Stimulated activated CD8-positive, alpha-beta memory T cell treated with anti-CD3 and anti-CD28 coated beads, Interleukin-4, amount 100 ng/mL, for 1 hour (primary cell): Measurements from ENCODE around the gene TMA16.
"Not testable (repeated sequence)": the region's sequence is repeated elsewhere in the genome, so short reads cannot be mapped to it uniquely, and the experiment has no call there.

Experiments used
- DNase-seq, 2 donors: peaks; one replicate each; pipeline ENCODE4 v3.0.0-alpha.2; 2020; ENCODE audit warnings: low read depth in 2 of 2, low spot score in 1 of 2

The TMA16 gene

DNA sequence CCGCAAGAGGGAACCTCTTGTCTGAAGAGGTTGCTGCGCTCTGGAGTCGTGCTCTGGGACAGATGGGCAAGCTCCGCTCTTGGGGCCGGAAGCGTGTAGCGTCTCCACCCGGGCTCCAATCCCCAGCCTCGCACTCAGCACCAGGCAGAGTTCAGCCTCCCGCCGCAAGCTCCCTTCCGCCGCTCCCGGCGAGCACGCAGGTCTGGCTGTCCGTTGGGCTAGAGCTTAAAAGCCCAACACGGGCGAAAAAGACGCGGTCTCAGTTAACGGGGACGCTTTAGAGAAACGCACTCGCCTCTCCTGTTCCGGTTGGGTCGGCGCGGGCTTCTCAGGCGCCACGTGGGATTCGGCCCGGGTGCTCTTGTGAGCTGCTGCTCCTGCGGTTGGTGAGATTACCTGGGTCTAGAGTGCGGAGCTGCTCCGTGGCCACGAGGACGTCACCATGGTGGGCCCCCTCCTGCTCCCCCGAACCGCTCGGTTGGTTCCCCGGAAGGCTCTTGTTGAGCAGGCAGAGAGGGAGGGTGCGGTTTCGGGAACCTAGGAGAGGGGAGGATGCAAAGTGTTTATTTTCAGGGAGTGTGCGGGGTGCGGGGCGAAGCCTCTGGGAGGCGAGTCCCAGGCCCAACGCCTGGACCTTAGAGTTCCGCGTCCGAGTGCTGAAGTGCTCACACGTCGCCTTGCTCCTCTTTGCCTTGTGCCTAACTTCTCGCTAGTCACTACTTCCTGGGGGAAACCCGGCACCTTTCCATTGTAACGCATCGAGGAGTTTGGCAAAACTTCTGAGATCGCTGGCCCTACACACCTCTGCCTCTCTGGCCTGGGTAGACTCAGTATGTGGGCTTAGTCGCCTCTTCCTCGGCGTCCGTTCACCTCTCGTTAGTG is at the start of gene TMA16:
Gene TMA16, plus strand, starts transcription at position 331 of the 882 bp plus-strand sequence. Its CDS starts 112 bp downstream, at position 443.
- peak; percentile 40 to 50 for DNase-seq

- not testable (repeated sequence) for DNase-seq
Measured at GRCh38 chr4:163447023-163447422, 47.5 kb upstream of the TMA16 start.

GRCh38 chr4:163447481-163447880 is 47.0 kb upstream of the TMA16 start:
- no peak for DNase-seq

- no peak for DNase-seq
Measured at GRCh38 chr4:163448540-163449203, 45.8 kb upstream of the TMA16 start.

DNA sequence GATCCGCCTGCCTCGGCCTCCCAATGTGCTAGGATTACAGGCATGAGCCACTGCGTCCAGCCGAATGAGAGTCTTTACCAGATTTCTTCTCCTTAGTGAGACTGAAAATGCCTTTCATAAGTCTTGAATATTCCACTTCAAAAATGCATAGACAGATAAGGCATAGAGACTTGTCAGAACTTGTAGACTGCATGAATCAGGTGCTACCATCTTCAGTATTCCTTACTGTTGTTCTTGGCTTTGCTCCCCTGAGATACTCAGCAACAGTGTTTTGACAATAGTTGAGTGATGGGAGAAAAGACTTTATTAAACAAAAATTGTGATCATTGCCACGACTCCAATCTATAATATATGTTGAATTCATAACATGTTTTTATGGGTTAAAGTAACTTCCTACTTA is 31.9 kb upstream of the TMA16 start:
- no peak for DNase-seq

DNA sequence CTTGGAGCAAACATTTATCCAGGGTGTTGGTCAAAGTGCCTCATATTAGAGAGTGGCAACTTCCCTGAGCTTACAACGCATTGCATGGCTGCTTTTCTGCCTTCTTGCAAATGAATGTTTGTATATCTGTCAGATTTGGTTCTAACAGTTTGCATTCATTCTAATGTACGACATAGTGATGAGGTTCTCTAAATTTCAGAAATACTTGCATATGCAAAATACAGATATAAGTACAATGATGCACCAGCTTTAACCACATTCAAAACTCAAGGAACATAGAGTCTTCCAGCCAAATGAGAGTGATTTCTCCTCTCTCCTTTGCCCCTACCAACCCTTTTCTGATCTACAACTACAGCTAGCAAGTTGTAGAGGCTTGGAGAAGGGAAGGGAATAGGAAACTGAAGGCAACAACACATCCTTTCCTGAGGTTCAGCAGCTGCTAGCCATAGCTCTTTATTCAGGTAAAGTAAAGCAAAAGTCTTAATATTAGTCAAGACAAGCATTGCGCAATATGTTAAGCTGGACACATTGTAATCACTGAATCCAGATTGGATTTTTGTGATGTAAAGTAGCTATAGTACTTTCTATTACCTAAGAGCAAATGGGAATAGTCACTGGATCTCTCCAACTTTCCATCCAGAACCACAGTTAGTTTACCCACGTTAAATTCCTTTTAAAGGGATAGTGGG is 27.3 kb upstream of the TMA16 start:
- DNase-seq = no peak

- no peak for DNase-seq
Measured at GRCh38 chr4:163470391-163470790, 24.1 kb upstream of the TMA16 start.

DNA sequence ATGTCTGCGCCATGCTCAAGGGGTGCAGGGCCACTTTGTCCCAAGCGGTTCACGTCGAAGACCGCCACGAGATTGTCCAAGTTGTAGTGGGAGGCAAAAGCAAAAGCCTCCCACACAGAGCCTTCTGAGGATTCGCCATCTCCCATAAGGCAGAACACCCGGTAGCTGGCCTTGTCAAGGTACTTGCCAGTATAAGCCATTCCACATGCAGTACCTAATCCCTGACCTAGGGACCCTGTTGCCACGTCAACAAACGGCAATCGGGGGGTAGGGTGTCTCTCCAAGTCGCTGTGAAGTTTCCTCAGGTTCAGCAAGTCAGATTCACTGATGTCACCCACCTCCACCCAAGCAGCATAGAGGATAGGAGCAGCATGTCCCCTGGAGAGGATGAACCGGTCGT is 21.4 kb upstream of the TMA16 start:
- no peak for DNase-seq

DNA sequence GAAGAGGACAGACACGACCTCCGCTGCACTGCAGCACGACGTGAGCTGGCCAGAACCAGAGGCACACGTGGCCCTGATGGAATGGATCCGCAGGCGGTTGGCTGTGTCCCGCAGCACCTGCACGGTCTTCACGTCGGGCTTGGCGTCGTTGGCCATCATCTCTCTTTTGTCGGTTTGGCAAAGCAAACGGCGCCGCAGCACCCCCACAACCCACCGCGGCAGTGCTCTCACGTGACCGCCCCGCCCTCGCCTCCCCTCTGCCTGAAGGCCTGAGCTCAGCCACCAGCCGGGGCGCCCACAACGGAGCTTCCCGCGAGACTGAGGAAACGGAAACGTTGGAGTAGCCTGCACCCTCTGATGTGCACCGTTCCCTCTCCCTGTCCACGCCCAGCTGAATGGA is 20.9 kb upstream of the TMA16 start, which contains the start of gene TKTL2:
Gene TKTL2, minus strand, starts transcription at position 179 of the 400 bp plus-strand sequence. Its CDS starts 20 bp downstream, at position 159.
- DNase-seq = no peak

GRCh38 chr4:163474027-163474426 is 20.5 kb upstream of the TMA16 start:
- DNase-seq = no peak

GRCh38 chr4:163476761-163477438 is 17.6 kb upstream of the TMA16 start:
- no peak for DNase-seq

DNA sequence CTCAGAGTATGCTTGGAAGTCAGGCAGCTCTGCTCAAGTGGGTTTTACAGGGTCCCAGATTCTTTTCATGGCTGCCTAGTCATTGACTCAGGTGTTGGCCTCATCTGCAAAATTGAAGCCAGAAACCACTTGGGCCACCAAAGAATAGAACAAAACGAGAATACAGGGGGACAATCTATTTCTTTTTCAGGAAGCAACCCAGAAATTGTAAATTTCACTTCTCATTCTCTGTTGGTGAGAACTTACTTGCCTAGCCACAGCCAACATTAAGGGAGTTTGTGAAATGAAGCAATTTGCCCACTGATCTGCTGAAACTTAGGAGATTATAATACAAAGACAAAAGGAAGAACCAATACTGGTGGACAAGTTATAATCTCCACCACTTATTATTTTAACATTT is 12.3 kb upstream of the TMA16 start:
- no peak for DNase-seq

DNA sequence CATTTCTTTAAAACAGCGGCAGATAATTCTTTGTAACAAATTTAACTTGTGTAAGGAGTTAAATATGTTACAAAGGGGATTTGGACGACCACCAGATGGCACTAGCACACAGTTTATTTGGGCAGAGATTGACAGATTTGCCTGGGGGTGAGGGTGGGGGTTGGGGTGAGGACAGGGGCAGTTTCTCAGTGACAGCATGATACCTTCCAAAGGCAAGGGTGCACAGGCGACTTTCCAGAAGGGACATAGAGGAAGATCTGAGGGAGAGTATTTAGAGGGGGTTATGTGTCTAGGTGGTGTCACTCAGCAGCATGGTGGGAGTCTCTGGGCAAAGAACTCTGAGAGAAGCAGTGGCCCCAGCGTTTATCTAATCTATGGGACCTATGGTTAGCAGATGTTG is 9.6 kb upstream of the TMA16 start:
- DNase-seq = peak; percentile 30 to 37

DNA sequence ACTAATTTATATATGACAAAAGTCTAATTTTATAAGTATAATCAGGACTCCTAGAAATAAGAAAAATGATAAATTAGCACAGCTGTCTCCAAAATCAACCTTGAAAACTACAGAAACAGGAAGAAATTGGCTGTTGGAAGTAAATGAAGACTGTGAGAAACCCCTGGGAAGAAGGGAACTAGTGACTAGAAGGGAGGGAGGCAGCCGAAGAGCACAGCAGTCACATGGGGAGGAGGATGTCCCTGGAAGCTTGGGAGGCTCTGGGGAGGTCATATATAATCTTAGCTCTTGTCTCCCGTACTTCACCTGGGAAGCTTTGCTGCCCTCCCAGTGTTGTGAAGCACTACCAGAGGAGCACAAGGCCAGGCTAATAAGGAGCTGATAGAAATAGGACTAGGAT is 8.9 kb upstream of the TMA16 start:
- no peak for DNase-seq

GRCh38 chr4:163486321-163486720 is 8.2 kb upstream of the TMA16 start:
- no peak for DNase-seq

DNA sequence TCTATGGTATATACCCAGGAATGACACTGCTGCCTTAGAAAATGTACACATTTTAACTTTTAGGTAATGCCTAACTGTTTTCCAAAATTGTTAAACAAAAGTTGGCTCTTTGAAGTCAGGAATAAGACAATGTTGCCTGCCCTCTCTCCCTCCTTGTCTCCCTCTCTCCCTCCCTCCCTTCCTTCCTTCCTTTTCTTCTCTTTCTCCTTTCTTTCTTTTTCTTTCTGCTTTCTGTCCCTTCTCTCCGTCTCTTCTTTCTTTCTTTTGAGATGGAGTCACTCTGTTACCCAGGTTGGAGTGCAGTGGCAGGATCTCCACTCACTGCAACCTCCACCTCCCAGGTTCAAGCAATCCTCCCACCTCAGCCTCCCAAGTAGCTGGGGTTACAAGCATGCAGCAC is 4.6 kb upstream of the TMA16 start:
- no peak for DNase-seq

DNA sequence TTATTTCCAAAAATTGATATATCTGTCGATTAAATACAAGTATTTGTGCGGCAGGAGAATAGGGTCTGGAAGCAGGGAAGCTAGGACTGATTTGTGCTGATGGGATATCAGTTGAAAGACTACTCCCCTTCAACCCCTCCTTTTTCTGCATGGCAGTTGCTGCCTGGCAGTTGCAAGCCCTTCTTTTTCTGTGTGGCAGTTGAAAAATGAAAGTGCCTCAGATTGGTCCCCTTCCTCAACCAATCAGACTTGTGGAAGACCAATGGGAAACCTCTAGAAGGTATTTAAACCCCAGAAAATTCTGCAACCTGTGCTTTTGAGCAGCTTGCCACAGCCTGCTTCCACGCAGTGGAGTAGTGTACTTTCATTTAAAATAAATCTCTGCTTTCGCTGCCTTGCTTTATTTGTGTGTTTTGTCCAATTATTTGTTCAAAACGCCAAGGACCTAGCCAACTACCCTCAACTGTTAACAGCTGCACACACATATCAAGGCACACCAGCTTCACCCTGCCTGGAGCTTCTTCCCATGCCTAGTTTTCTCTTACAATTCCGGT is 1.5 kb upstream of the TMA16 start:
- no peak for DNase-seq

DNA sequence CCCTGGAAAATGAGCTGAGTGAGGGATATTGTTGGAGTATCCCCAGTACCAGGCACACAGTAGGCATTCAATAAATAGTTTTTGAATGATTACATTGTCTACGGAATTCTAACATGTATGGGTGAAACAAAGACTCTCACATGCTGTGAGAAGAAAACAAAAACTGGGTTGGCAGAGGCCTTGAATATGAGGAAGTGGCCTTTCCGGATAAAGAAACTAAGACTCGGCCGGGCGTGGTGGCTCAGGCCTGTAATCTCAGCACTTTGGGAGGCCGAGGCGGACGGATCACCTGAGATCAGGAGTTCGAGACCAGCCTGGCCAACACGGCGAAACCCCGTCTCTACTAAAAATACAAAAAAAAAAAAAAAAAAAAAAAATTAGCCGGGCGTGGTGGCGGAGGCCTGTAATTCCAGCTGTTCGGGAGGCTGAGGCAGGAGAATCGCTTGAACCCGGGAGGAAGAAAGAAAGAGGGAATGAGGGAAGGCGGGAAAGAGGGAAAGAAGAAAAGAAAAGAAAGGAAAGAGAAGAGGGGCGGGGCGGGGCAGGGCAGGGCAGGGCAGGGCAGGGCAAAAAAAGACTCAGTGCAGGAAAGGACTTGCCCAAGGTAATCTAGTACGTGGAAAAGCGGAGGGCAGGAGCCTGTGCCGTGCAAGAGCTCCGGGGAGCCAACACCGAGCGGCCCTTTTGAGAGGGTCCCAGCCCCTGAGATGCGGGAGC is 689 bp upstream of the TMA16 start:
- no peak for DNase-seq

DNA sequence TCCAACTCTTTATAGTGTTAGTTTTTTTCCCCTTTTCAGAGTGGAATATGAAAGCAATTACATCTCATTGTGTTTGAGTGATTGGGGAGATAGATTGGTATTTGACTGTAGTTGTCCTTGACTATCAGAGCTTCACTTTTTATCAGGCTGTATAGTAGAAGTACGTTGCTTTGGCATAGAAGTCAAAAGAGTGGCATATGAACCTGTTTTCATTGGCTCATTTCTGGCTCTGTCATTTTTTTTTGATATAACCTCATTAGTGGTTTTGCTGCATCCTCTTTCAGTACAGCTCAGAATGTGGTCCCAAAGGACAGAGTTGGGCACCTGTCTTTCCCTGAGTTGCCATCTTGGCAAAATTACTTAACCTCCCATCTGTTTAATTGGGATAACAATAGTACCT is 1.4 kb downstream of the TMA16 start:
- DNase-seq = no peak

DNA sequence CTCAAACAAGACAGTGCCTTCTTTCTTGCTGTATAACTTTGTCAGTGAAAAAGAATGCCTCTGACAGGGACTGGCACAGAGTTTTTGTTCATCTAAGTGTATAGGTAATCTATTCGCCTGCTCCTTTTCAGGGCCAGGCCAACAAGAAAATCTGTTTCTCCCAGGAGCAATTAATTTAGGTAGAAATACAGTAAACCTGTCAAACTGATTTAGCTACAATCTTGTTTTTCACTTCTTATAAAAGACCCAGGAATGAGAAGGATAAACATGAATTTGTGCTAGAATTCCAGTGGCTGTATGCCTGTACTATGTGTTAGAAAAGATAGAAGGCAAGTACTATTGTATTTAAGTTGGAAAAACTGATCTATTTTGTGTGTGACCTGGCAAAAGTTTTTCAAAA is 6.1 kb downstream of the TMA16 start:
- no peak for DNase-seq
